Measurements from ENCODE around the gene MED22.

DNA sequence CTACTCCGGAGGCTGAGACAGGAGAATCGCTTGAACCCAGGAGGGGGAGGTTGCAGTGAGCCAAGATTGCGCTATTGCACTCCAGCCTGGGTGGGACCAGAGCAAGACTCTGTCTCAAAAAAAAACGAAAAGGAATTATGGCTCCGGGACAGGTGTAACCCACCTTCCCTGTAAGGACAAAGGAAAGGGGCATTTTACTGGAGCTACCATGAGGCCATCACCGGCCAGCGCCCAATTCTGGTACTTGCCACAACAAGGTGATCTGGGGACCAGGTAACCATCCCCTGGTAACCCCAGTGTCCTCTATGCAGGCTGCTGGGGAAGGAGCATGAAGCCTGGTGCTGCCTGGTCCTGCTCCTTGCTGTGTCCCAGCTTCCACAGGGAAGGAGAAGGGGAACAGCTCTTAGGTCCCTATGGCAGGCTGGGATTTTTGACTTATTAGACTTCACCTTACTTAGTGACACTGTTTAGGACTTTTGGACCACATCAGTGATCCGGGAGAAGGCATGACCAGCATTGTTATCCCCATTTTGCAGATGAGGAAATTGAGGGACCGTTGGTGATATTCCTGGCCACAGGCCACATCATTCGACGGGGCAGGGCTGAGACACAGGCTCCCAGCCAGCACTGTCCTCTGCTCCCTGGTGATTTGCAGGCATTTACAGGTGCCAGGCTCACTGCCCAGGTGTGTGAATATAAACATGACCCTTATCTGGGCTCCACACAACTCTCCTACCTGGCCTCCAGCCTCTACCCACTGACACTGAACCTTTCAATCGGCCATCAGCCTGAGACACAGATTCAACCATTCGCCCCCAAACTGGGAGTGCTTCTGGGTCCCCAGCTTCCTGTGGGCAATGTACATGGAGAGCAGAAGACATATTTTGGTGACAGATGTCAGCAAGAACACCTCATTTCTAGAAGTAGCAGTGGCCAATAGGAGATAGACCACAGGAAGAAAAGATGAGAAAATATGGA lies 46.4 kb downstream of the MED22 start:
- TF ChIP-seq, protein P1, sequence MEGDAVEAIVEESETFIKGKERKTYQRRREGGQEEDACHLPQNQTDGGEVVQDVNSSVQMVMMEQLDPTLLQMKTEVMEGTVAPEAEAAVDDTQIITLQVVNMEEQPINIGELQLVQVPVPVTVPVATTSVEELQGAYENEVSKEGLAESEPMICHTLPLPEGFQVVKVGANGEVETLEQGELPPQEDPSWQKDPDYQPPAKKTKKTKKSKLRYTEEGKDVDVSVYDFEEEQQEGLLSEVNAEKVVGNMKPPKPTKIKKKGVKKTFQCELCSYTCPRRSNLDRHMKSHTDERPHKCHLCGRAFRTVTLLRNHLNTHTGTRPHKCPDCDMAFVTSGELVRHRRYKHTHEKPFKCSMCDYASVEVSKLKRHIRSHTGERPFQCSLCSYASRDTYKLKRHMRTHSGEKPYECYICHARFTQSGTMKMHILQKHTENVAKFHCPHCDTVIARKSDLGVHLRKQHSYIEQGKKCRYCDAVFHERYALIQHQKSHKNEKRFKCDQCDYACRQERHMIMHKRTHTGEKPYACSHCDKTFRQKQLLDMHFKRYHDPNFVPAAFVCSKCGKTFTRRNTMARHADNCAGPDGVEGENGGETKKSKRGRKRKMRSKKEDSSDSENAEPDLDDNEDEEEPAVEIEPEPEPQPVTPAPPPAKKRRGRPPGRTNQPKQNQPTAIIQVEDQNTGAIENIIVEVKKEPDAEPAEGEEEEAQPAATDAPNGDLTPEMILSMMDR (optimal IDR thresholded peaks at IDR 0.05 in 1 of 3, IDR thresholded peaks at IDR 0.05 in 1 of 3, conservative IDR thresholded peaks at IDR 0.05 in 1 of 3; ENCODE audit: extremely low read depth in 1 of 3, insufficient read depth in 2 of 3, low read length in 3 of 3), result no peak
- TF ChIP-seq EZH2 (IDR thresholded peaks at IDR 0.05; ENCODE audit: low read length), result no peak
